GM12865 (cell line): Measurements from ENCODE around the gene SOAT2.

Experiments used
- DNase-seq: peaks from one replicate; pipeline ENCODE4 v3.0.0; 2010; ENCODE audit warnings: low read depth
- H3K4me3 ChIP-seq: 2 replicates; pipeline ENCODE4 v1.5.1; 2011; ENCODE audit warnings: mild to moderate bottlenecking, low read depth, low read length, control low read depth
- TF ChIP-seq, protein P1 (sequence below): IDR thresholded peaks from 2 replicates; pipeline ENCODE4 v1.5.1; 2011; ENCODE audit warnings: low read length, control low read depth, low read depth, inconsistent platforms; ENCODE audit not compliant: insufficient read depth; ENCODE audit errors: missing control alignments

SOAT2 gene

DNA sequence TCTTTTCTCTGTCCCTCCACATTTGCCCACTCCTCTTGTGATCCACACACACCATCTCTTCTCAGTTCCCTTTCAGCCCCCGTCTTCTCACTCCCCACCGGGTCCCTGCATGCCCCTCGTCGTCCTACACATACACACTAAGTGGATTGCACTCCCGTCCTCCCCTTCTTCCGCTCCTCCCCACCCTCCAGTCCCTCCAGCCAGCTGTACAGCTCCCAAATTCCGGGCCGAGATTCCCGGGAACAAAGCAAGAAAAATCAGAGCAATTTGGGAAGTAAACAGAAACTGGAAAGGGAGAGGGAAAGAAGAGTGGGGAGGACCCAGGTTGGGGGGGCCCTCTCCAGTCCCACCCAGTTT lies 6.1 kb upstream of the SOAT2 start:
- TF ChIP-seq, protein P1, sequence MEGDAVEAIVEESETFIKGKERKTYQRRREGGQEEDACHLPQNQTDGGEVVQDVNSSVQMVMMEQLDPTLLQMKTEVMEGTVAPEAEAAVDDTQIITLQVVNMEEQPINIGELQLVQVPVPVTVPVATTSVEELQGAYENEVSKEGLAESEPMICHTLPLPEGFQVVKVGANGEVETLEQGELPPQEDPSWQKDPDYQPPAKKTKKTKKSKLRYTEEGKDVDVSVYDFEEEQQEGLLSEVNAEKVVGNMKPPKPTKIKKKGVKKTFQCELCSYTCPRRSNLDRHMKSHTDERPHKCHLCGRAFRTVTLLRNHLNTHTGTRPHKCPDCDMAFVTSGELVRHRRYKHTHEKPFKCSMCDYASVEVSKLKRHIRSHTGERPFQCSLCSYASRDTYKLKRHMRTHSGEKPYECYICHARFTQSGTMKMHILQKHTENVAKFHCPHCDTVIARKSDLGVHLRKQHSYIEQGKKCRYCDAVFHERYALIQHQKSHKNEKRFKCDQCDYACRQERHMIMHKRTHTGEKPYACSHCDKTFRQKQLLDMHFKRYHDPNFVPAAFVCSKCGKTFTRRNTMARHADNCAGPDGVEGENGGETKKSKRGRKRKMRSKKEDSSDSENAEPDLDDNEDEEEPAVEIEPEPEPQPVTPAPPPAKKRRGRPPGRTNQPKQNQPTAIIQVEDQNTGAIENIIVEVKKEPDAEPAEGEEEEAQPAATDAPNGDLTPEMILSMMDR, result no peak
- DNase-seq, result no peak
- H3K4me3 ChIP-seq, result peak overlapping the region; percentile 48; the same call in 1 of the 2 replicates

- TF ChIP-seq, protein P1, result no peak
- DNase-seq, result peak; percentile 53
- H3K4me3 ChIP-seq, result peak within 1 kb of the TSS; percentile 48
Observed at GRCh38 chr12:53097564-53098353, 5.5 kb upstream of the SOAT2 start, which contains the start of gene IGFBP6. Gene IGFBP6, plus strand, starts transcription at chr12:53097667. Its CDS starts 51 bp downstream, at chr12:53097718.

GRCh38 chr12:53098354-53098981 lies 4.8 kb upstream of the SOAT2 start:
- no peak for DNase-seq
- TF ChIP-seq, protein P1, result no peak
- H3K4me3 ChIP-seq, result peak overlapping the region; percentile 48

GRCh38 chr12:53099071-53099882 lies 4.0 kb upstream of the SOAT2 start:
- DNase-seq, result peak; percentile 83
- no peak overlapping the region for H3K4me3 ChIP-seq
- TF ChIP-seq, protein P1, result peak; percentile 90

GRCh38 chr12:53100466-53101151 lies 2.7 kb upstream of the SOAT2 start:
- TF ChIP-seq, protein P1, result no peak
- no peak overlapping the region for H3K4me3 ChIP-seq
- no peak for DNase-seq

DNA sequence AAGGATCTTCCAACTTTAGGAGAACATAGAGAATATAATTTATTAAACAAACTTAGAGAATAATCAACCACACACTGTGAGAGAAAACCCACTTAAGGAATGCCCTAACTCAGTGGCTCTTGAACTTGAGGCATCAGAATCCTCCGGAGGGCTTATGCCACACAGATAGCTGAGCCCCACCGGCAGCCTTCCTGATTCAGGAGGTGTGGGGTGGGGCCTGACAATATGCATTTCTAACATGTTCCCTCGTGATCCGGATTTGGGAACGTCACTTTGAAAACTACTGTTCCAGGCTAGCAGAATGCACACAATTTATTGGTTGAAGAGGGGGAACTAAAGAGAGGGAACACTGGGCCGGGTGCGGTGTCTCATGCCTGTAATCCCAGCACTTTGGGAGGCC lies 2.0 kb upstream of the SOAT2 start:
- TF ChIP-seq, protein P1, result no peak
- no peak for DNase-seq
- no peak overlapping the region for H3K4me3 ChIP-seq
